HG02623 (cell line): ENCODE results near the gene CREBZF.
"Not testable (repeated sequence)": the region's sequence is repeated elsewhere in the genome, so short reads cannot be mapped to it uniquely, and the experiment has no call there.

ENCODE experiments used
- ATAC-seq: cut with Tn5 transposase; IDR thresholded peaks from one replicate; pipeline ENCODE4 v1.9.1; 2021; ENCODE audit warnings: moderate library complexity; ENCODE audit not compliant: unreplicated experiment

The CREBZF gene

DNA sequence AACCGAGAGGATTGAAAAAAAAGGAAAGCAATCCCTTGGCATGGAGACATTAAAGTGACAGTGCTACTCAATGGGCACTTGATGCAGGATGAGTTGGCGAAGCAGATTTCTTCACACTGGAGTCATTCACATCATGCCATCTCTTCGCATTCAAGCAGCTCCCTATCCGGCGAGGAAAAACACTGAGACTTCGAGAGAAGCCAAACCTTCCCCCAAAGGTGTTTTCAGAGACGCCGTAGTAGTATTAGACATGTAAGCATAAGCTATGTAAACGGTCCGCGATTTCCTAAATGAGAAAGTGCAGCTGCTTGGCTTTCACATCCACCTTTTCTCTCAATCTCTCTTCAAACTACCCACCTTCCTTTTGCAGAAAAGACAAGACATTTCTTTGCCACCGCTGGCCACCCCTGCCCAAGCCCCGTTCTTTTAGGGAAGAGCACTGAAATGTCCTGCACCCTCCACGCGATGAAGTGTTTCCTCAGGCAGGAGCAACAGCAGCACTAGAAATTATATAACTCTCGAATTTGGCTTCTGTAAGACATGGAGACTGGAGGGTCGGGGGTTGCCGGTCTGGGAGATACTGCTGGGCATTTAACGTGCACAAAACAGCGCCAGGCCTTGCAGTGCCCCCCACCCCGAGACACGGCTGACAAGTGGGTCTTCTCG, 37.5 kb downstream of the CREBZF start, which contains the start of gene DLG2:
Gene DLG2, minus strand, starts transcription at position 13 of the 666 bp plus-strand sequence.
- ATAC-seq = no peak

DNA sequence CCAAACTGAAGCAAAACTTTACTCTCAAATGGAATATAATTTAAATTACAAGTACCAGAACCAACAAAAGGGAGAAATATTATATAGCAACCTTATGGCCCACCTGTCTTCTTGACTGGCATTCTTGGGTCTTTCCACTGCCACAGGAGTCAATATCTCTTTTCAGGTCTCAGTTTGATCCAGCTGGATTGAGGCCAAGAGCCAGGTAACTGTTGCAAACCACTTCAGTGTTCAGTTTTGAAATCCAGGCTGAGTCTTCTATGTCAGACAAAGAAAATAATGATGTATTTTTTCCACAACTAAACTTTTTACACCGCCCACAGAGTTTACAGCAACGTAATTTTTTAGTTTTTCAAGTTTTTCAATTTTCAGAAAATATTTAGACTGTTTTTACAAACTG, 38.4 kb downstream of the CREBZF start:
- ATAC-seq = no peak

- no peak for ATAC-seq
Observed at GRCh38 chr11:85620256-85620655, 44.7 kb downstream of the CREBZF start.

DNA sequence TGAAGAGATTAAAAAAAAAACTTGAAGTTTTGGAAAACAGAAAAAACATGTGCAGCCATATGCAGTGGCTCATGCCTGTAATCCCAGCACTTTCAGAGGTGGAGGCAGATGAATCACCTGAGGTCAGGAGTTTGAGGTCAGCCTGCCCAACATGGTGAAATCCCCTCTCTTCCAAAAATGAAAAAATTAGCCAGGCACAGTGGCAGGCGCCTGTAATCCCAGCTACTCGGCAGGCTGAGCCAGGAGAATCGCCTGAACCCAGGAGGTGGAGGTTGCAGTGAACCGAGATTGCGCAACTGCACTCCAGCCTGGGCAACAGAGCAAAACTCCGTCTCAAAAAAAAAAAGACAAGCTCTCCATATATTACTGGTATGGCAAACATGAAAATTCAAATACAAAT, 45.4 kb downstream of the CREBZF start:
- no peak for ATAC-seq

DNA sequence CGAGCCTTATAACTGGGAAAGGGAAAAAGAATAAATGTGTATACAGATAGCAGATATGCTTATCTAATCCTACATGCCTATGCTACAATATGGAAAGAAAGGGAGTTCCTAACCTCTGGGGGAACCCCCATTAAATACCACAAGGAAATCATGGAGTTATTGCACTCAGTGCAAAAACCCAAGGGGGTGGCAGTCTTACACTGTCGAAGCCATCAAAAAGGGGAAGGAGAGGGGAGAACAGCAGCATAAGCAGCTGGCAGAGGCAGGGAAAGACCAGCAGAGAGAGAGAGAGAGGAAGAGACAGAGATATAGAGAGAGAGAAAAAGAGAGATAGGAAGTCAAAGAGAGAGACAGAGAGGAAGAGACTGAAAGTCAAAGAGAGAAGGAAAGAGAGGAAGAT, 53.3 kb downstream of the CREBZF start:
- ATAC-seq = not testable (repeated sequence)
